Activated CD8-positive, alpha-beta memory T cell treated with anti-CD3 and anti-CD28 coated beads, Interleukin-2, amount 50 U/mL, for 24 hours (primary cell): ENCODE results near the gene SRPRB.

ENCODE experiments used
- DNase-seq: peaks from one replicate; pipeline ENCODE4 v3.0.0-alpha.2; 2020; ENCODE audit errors: extremely low read depth

Gene SRPRB

GRCh38 chr3:133805702-133806475 lies at the start of gene SRPRB:
SRPRB (plus strand) TSS chr3:133805815; CDS start chr3:133805849, 34 bp downstream.
- DNase-seq, result peak; percentile 92

- DNase-seq, result no peak
Measured at GRCh38 chr3:133756716-133757694, 48.6 kb upstream of the SRPRB start.

DNA sequence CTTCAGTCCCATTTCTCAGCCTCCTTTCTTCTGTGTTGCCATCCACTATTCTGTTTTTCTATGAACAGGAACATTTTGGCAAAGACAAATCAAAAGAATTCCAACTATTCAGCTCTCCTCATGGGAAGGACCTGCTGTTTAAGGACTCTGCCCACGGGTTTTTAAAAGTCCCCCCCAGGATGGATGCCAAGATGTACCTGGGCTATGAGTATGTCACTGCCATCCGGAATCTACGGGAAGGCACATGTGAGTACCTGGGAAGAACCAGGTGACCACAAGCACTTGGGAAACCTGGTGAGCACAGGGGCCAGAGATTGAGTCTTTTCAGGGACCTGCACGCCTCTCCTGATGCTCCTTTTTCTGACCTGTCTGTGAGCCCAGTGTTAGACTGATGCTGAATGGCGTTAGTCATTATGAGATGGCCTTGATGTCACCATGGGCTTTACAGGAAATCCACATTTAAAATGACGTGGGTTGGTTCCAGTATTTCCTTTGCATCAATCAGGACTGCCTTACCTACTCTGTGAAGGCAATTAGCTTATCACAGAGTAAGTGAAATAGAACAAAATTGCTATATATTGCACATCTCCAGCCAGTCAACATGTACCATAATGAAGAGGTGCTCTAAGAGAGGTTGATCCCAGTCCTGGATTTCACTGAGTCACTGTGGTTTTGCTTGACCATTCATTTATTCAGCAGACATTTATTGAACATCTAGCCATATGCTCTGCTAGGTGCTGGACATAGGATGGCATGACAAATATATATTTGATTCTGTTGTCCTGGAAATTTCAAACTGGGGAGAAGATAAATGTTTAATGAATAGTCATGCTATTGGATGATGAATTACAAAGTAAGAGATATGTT lies 47.7 kb upstream of the SRPRB start:
- no peak for DNase-seq

GRCh38 chr3:133758568-133758928 lies 47.1 kb upstream of the SRPRB start:
- no peak for DNase-seq

DNA sequence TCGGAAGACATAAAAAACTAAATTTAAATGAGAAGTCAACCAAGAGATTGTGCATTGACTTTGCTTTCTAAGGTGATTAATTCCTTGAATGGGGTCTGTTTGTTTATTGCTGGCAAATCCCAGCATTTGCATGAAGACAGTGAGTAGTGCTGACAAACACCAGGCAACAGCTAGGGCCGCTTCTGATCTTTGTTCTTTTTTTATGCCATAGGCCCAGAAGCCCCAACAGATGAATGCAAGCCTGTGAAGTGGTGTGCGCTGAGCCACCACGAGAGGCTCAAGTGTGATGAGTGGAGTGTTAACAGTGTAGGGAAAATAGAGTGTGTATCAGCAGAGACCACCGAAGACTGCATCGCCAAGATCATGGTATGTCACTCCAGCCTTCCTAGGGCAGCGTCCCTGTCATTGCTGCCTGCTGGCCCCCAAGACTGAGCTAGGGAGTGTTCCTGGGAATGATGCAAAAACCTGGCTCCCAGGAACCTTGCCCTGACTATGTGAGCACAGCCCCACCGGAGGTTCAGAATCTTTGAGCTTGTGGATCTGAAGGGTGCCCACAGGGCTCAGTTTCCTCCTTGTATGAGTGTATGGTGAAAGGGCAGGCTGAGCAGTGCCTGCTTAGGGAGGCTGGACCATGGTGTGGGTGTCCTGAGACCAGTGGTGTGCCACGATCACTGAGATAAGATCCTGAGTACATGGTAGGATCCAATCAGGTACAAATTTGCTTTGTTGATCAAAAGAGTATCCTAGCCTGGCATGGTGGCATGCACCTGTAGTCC lies 46.5 kb upstream of the SRPRB start:
- no peak for DNase-seq

DNA sequence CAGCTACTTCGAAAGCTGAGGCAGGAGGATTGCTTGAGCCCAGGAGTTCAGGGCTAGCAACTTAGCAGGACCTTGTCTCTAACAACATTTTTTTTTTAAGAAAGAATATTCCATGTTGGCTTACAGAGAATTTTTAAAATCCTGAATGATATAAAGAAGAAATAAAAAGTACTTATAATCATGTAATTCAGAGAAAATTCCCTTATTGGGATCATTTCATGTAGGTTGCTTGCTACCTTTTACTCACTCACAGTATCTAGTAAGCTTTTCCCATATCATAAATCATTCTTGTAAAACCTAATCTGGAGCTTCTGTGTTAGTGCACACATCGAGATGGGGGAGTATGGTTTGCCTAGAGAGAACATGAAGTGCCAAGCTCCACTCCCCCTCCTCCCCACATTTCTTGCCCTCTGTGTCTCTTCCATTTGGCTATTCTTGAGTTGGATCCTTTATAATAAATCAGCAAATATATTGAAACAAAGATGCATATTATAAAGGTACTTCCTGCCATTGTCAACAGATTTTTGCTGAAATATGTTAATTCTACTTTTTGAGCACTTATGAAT lies 45.8 kb upstream of the SRPRB start:
- DNase-seq, result no peak

DNA sequence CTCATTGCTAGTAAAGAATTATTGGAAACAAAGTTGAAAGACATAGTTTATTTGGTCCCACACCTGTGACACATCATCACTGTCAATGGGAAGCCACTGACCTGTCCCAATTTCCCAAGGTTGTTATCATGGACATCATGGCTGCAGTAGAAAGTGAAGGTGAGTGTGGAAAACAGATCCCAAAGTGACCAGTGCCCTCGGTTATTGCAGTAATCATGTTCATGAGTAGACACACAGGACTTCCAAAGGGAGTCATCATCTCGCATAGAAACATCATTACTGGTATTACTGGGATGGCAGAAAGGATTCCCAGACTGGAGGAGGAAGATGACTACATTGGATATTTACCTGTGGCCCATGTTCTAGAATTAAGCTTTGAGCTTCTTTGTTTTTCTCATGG lies 44.7 kb upstream of the SRPRB start:
- no peak for DNase-seq

DNA sequence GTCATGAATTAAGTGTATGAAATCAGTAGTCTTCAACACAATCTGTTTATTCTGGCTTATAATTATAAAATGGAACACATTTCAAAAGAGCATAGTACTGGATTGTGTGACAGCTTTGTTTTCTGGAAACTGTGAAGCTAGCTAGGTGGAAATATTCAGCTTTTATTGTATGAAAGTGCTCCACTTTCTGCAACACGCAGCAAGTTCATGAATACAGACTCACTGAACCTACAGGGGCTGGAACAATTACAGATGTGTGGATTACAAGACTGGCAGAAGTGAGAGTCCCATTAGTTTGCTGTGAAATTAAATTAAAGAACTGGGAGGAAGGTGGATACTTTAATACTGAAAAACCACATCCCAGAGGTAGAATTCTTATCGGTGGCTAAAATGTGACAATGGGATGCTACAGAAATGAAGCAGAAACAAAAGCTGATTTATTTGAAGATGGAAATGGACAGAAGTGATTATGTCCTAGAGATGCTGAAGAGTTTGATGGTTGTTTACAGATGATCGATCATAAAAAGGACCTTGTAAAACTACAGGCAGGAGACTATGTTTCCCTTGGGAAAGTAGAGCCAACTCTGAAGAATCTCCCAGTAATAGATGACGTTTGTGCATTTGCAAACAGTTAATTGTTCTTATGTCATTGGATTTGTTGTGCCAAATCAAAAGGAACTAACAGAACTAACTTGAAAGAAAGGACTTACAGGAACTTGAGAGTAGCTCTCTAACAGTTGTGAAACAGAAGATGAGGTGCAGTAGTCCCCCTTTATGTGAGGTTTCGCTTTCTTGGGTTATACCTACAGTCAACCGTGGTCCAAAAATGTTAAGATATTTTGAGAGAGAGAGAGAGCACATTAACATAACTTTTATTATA lies 43.8 kb upstream of the SRPRB start:
- no peak for DNase-seq

DNA sequence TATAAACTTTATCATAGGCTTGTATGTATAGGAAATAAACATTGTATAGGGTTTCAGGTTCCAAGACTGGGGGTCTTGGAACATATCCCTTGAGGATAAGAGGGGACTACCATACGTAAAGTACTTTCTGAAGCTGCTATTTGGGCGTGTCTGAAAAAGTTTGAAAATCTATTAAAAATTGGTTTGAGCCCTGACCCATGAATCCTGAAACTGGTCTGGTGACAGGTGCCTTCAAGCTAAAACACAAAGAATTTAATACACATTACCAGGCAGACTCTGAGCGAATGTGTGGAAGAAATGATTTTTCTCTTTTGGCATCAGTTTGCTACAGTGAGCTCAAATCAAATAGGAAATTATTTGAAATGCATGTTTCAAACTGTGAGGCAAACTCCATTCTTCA lies 43.1 kb upstream of the SRPRB start:
- DNase-seq, result no peak

DNA sequence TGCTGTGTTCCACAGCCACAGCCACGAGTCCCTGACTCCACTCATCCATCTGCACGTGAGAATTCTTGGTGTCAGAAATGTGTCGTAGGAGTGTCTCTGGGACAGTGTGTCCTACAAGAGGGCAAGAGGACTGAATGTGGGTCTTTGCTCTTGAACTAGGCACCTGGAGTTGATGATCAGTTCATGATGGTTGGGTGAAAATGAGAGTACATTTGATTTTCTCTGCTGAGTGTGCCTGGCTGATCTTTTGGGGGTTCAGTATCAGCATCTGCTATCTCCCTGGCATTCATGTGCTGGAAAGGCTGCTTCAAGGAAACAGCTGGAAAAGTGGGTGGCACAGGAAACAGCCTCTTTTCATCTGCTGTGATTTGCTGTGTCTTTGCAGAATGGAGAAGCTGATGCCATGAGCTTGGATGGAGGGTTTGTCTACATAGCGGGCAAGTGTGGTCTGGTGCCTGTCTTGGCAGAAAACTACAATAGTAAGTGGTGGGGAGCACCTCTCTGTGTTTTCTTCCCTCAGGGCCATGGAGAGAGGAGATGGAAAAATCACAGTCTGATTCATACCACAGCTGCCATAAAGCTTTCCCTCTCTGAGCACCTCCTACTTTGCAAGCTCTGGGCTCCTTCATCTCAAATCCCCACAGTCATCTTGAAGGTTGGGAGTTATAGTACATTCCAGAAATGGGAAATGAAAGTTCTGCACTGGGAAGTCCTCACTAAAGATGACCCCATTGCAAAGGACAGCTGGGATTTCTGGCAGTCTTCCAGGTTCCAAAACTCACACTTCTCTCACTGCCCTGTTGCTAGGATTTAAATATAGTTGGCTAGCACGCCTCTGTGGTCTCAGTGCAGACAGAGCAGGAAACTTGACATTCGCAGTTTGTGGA lies 41.6 kb upstream of the SRPRB start:
- DNase-seq, result no peak

DNA sequence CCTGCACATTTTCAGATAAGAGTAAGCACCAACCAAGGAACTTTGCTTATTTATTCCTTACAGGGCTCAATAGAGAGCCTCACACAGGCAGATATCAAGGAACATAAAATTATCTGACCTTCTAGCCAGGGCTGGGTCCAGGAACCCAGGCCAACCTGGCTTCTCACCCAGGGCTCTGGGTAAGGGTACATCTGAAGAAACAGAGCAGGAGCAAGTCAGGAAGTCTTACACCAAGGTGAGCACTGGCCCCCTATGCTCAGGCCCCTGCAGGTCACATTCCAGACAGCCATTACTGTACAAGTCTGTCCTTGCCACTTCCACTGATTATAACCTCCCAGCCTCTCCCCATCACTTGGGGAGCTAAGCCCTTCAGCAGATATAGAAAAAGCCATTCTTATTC lies 40.4 kb upstream of the SRPRB start:
- no peak for DNase-seq

DNA sequence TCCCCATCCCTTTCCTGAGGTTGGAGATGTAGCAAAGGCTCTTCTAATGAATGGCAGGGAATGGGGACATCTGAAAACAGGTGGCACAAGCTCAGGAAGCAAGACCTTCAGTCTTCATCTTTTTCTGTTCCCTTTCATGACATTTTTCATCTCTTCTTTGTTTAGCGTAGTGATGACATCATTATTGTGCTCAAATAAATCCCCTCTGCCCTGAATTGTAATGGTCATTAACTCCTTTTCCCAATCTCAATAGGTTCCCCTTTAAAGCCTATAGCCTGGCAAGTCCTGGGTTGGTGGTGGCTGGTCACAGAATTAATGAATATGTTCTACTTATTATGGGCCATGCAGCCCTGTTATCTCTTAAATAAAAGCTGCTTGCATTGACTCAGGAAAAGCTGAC lies 38.0 kb upstream of the SRPRB start:
- DNase-seq, result no peak

GRCh38 chr3:133769536-133769935 lies 36.1 kb upstream of the SRPRB start:
- DNase-seq, result no peak

DNA sequence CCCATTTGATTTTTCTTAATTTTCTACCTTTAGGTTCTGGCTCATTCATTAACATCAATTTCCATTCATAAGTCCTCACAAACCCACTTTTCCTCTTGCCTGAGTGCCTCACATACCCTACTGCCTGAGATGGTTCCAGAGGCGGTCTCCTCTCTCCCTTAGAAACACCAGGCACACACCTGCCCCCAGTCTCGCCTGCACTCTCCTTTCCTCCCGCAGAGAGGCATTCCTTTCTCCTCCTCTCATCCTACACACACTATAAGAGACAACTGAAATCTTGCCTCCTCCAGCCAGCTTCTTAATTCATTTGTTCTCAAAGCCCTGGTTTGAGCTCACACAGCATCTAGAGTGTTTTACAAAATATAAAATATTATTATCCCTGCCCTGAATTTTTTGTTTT lies 31.9 kb upstream of the SRPRB start:
- DNase-seq, result no peak

DNA sequence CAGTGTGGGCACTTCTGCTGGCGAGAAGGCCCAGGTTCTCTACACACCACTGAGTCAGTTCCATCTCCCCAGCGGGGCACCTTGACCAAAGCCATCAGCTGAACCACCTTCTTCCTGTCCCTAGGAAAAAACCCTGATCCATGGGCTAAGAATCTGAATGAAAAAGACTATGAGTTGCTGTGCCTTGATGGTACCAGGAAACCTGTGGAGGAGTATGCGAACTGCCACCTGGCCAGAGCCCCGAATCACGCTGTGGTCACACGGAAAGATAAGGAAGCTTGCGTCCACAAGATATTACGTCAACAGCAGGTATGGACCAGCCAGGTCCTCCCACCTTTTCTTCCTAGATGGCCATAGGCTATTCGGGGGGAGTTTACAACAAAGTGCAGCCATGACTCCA lies 30.3 kb upstream of the SRPRB start:
- DNase-seq, result no peak

- DNase-seq, result no peak
Measured at GRCh38 chr3:133775835-133776234, 29.8 kb upstream of the SRPRB start.

- no peak for DNase-seq
Measured at GRCh38 chr3:133776794-133777438, 28.7 kb upstream of the SRPRB start.
